SKM-1 (cell line): ENCODE results near the gene TMIE.

Experiments used
- DNase-seq: peaks from one replicate; lab custom pipeline; 2025; ENCODE audit not compliant: unreplicated experiment; lab: John Stamatoyannopoulos, UW

The TMIE gene, protein sequence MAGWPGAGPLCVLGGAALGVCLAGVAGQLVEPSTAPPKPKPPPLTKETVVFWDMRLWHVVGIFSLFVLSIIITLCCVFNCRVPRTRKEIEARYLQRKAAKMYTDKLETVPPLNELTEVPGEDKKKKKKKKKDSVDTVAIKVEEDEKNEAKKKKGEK

DNA sequence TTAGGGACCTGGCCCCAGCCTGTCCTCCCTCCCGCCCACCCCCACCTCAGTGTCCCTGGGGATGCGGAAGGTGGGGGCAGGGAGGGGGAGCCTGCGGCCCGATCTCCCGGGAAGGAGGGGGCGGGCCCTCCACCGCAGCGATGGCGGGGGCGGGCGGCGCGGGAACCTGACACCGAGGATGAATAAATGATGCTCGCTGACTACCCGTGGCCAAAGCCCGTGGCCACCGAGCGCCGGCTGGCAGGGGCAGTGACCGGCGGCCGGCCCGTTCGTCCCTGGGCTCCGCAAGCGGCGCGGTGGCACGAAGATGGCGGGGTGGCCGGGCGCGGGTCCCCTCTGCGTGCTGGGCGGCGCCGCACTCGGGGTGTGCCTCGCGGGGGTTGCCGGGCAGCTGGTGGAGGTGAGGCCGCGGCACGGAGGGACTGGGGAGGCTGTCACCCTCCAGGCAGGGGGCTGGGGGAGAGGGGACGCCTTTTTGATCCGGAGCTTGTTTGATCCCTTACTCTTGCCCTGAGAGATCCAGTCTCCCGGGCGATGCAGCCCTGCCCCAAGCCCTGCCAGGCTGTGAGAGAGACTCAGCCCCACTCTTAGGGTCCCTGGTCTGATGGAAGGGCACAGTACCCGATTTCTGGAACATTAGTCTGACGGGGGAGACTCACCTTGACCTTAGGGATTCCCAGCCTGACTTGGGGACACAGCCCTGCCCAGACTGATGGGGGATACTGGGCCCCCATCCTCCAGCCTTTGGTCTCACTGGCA is at the start of gene TMIE:
Gene TMIE, plus strand, starts transcription at position 212 of the 759 bp plus-strand sequence. Its CDS starts 96 bp downstream, at position 308.
- DNase-seq, result no peak

DNA sequence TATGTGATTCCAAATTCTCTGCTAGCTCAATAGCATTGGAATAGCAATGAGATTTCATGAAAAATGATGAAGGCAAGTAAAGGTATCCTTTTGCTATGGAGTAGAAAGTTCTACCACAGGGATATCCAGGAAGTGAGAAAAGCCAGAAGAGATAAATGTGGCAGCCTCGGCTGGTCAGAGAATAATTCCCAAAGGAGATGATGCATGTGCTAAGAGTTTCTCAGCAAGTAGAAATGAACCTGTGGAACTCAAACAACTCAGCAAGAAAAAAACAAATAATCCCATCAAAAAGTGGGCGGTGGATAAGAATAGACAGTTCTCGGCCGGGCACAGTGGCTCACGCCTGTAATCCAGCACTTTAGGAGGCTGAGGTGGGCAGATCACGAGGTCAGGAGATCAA is 45.9 kb upstream of the TMIE start:
- no peak for DNase-seq

DNA sequence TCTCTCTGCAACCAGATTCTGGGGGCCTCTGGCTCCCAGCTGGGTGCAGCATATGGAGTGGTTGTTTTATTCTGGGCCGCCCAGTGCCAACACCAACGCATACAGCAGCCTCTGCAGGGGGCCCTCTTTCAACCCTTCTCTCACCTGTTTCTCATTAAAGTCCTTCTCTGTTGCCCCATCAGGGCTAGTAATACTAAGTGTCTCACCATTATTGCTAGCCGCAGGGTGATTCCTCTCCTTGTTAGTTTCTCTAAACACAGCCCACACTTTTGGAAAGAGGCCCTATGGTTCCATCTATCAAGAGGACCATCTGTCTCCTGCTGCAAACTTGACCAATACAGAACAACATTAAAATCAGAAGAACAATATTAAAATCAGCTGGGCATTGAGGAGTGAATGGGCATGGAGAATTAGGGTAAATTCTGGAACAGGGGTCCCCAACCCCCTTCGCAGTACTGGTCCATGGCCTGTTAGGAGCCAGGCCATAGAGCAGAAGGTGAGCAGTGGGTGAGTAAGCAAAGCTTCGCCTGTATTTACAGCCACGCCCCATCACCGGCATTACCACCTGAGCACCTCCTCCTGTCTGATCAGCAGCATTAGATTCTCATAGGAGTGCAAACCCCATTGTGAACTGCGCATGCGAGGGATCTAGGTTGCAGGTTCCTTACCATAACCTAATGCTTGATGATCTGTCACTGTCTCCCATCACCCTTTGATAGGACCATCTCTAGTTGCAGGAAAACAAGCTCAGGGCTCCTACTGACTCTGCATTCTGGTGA is 44.2 kb upstream of the TMIE start:
- no peak for DNase-seq

- no peak for DNase-seq
Observed at GRCh38 chr3:46659285-46659684, 41.9 kb upstream of the TMIE start.

- no peak for DNase-seq
Observed at GRCh38 chr3:46660003-46660402, 41.2 kb upstream of the TMIE start.

GRCh38 chr3:46660543-46661523 is 40.4 kb upstream of the TMIE start:
- DNase-seq, result no peak

DNA sequence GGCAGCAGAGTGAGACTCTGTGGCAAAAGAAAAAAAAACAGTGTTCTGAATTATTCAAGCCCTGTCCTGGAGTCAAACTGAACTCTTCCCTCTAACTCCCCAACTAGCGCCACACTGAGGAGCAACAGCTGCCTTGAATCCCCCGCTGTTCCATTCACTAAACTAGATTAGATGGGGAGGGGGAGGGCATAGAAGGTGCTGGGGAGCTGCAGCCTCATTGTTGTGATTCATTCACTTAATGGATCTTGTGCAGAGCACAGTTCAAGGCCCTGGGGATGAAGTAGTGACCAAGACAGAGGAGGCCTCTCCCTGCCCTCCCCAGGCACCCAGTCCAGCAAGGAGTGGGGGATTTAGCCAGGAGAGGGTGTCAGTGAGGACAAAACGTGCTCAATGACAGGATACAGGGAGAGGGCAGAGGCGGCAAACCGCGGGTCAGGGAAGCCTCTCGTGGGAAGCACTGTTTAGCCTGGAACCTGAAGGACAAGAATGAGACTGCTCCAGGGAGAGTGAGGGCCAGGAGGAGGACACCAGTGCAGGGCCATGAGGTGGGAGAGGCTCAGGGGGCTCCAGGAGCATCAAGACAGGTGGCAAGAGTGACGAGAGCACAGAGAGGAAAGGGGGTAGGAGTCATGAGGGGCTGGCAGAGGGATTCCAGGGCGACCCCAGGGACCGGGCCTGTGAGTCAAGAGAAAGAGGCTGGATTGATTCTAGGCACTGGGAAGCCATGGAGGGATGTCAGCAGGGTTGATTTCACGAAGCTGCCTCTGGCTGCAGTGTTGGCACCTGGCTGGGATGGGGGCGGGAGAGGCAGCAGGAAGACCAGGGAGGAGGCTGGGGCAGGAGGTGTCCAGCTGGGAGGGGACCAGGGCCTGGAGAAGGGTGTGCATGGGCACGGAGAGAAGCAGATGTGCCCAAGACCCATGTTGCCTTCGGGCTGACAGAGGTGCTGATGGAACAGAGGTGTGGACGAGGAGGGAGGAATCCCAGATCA is 39.1 kb upstream of the TMIE start:
- no peak for DNase-seq

DNA sequence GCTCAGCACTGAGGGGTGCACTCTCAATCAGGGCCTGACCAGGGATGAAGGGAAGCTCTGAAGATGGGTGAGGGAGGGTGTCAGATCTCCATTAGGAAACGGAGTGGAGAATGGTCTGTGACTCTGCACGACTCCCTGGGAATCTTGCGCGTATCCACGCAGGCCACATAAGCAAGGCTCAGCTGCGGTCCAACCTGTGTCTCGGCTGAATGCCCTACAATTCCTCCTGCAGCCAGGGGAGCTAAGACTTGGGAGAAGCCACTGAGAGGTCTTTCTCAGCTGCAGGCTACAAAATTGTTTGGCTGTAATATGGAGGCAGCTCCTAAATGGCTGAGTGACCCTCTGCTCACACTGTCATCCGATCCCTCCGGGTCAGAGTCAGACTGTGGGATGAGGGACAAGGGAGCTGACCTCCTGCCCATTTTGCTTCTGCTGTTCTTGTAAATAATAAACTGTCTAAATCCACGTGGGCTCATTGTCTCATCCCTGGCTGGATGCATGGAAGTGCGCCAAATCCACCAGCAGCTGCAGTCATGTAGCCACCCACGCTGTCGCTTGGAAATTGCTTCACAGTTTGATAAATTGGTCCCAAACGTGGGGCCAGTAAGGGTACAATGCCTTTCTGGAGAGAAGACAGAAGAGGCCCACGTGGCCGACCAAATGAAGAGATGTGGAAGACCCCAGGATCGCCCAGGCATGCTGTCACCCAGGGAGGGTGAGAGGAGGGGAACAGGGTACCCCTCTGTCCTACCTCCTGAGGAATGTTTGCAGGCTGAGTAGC is 38.2 kb upstream of the TMIE start:
- no peak for DNase-seq

DNA sequence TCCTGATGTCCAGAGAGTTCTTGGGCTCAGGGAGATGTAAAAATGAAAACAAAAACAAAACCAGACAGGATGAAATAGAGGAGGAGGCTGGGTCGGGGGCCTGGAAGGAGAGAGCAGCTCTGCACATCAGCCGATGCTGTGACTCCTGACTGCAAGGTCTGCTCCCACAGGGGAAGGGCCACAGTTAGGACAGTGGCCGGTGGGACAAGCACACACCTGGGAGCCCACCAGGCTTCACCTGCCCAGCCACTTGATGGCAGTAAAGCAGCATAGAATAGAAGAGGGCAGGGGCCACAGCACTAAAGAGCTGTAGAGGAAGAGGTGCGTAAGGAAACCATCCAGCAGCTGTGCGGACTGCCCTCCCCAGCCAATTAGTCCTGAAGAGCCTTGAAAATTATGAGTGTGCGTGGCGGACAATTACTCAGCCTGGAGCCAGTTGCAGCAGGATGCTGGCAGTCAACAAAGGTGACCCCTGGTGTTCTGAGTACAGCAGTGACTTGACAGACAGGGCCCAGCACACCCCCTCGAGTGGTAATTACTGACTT is 37.5 kb upstream of the TMIE start:
- no peak for DNase-seq

DNA sequence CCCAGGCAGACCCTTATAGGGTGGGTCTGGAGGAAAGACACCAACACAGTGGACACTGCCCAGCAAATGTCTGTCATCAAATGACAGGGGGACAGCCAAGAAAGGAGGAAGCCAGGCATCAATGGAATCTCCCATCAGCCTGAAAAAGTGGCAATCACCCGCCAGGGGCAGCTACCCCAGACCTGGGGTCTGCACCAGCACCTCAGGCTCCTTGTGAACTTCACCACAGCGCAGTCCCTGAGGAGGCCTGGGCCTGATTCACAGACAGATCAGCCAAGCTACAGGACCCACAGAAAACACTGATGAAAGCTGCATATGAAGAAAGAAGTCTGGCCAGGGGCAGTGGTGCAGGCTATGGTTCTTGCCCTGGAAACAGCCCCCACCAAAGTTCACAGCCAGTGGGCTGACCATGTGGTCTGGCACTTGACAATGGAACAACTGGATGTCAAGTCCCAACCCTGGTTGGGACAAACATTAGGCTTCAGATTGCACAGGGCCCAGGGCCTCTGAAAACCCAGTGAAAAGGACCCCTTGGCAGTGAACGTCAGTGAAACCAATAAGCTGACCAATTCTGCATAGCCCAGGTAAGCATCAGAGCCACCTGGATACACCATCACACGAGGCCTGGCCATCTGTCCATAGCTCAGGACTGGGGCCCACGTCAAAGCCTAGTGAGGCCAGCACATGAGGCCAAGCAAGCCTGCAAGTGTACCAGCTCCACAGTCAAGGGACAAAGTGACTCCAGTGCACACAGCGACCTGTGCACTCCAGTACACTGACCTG is 36.8 kb upstream of the TMIE start:
- DNase-seq, result no peak

DNA sequence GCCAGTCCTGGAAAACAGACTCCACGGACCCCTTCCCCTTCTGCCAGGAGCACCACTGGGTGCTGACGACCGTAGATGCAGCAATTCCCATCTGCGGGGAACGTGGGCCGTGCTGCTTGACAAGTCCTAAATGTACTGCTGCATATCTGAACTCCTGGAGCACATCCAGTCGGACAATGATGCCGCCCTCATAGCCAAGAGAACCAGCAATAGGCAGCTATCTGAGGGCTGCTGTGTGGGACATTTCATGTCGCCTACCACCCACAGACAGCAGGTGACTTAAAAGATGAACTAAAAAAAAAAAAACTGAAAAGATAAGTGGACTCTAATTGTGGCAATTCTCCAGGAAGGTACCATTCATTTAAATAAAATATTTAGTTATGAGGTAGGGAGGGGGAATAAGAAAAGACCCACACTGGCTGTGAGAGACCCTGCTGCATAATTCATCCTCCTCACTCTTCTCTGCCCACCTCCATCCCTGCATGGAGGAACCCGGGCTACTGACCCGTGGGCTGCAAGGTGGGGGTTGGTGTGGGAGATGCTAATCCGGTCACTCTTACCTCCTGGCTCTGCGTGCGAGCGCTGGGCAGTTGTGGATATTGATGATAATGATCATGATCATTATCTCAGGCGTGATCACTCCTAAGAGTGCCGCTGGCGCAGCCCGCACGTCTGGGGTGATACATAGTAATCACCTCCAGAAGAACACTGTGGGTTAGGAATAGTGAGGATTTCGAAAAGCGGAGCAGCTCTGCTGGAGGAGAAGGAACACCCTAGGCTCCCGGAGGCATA is 36.0 kb upstream of the TMIE start:
- DNase-seq, result no peak

DNA sequence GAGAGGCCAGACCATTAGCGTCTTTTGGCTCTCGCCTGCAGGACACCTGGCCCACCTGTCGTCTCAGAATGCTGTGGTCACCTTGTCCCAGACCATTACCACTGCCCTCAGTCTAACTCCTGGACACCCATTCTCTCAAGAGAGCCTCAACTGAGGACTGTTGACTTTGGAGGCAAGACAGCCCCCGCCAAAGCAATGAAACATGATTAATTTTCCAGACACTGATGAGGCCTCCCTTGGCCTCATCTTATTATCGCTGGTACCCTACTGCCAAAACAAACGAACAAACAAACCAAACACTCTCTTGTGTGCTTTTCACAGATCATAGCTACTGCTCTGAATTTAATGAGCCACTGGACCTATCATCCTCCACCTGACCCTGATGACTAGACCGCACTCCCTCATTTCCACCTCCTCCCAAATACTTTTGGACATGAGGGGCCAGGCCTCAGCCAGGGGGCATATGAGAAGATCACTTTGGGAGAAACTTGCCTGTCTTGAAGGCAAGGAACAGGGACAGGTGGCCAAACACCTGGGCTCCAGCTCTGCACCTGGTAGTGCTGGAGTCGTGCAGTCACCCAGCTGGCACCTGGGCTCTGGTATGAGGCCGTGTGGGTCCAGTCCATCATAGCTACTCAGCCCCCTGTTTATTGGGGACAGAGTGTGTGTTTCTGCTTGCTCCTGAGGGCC is 35.3 kb upstream of the TMIE start:
- DNase-seq, result no peak

DNA sequence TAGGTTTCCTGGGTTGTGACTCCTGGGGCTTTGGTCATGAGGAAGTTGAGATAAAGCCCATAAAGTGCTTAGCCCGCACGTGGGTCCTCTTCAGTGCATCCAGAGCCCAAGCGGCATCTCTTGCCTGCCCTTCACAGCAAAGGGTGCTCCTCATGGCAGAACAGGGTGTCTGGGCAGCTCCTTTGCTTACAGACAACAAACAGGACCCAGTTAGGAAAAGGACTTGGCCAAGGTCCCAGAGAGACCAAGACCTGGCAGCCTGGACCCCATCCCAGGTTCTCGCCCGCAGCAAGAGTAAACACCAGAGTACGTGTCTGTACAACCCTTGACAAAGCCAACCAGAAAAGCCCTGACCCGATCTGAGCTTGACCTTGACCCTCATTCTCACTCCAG is 34.7 kb upstream of the TMIE start:
- no peak for DNase-seq

- no peak for DNase-seq
Observed at GRCh38 chr3:46667061-46667621, 34.1 kb upstream of the TMIE start.

- DNase-seq, result no peak
Observed at GRCh38 chr3:46667657-46668056, 33.5 kb upstream of the TMIE start.

GRCh38 chr3:46668116-46668515 is 33.1 kb upstream of the TMIE start:
- no peak for DNase-seq
